CD1c-positive myeloid dendritic cell (primary cell): ENCODE data around the gene SURF4.

Experiments
- DNase-seq: peaks from one replicate; pipeline ENCODE4 v3.0.0-alpha.2; 2016; ENCODE audit errors: extremely low spot score

SURF4 gene

DNA sequence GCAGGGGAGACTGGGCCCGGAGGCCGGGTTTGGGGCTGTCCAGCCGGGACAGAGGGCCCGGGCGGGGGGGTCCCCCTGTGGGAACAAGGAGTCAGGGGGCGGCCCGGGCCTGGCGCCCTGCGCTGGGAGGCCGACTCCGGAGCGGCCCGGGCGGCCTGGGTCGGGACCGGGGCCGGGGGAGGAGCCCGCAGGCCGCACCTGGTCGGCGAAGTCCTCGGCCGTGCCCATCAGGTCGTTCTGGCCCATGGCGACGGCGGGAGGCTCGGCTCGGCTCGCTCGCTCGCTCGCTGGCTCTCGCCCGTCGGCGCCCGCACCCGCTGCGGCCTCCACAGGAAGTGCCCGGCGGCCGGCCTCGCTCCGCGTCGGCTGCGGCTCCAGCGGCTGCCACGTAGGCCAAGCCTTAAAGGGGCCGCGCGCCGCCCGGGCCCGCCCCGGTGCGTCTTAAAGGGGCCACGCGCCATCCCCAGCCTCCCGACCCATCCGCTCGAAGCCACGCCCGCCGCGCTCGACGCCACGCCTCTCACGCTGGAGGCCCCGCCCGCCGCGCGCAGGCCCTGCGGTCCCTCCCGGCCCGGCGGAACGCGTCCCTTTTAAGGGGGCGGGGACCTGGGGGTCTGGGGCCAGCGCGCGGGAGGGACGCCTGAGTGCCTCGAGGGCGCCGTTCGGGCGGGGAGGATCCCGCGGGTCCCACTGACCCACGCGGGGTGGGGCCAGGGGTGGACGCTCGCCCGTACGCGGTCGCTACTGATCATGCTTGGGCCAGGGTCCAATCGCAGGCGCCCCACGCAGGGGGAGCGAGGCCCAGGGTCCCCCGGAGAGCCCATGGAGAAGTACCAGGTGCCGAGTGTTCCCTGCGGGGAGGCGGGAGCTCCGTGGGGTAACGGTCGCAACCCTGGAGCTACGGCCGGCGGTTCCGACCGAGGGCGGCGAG is at the start of gene SURF4, which contains the start of gene STKLD1:
SURF4 (minus strand) TSS at position 337 of the 931 bp plus-strand sequence; CDS start at position 246, 91 bp downstream.
STKLD1 (plus strand) TSS at position 643 of the 931 bp plus-strand sequence; CDS start at position 751, 108 bp downstream.
- peak; percentile 98 for DNase-seq

DNA sequence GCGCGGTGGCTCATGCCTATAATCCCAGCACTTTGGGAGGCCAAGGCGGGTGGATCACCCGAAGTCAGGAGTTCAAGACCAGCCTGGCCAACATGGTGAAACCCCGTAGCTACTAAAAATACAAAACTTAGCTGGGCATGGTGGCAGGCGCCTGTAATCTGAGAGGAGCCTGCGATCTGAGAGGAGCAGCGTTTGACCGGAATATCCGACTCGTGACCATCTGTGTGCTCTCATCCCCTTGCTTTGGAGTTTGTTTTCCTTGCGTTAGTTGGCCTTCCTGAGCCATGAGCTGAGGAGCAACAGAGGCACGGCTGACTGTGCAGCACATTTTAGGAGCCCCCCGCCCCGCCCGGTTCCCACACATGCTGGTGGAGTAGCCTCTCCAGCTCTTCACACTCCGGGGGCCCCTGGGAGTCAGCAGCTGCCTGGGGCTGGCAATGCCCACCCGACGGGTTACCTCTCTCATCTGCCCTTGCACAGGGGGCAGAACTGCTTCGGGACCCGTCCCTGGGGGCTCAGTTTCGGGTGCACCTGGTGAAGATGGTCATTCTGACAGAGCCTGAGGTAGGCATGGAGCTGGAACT is 49.3 kb upstream of the SURF4 start:
- no peak for DNase-seq

DNA sequence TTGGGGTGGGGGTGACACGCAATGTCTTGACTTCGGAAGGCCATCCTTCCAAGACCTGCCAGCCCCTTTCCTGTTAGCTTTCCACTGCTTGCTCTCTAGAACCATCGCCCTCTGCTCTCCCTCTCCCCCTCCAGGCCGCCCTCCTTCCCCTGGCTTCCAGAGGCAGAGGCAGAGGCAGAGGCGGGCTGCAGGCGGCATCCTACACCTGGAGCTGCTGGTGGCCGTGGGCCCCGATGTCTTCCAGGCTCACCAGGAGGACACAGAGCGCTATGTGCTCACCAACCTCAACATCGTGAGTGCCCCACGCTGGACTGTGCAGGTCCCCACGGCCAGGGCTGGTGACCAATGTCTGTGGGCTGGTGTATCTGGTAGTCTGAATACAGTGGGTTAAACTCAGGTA is 48.3 kb upstream of the SURF4 start:
- DNase-seq, result no peak

DNA sequence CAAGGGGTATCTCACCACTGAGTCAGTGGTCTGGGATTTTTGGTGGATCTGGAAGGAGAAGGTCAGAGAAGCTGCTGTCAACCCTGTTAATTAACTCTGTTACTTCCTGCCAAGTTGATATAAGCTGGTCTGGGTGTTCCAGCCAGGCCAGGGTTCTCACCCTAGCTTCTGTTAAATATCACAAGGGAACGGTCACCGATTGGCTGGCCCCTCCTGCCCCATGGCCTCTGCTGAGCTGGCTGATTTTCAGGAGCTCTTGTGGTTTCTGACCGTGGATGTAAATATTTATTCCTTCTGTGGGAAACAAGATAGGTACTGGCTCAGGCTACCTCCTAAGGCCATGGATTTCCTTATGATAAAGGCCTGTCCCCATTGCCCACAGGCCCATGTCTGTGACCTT is 47.4 kb upstream of the SURF4 start:
- no peak for DNase-seq

DNA sequence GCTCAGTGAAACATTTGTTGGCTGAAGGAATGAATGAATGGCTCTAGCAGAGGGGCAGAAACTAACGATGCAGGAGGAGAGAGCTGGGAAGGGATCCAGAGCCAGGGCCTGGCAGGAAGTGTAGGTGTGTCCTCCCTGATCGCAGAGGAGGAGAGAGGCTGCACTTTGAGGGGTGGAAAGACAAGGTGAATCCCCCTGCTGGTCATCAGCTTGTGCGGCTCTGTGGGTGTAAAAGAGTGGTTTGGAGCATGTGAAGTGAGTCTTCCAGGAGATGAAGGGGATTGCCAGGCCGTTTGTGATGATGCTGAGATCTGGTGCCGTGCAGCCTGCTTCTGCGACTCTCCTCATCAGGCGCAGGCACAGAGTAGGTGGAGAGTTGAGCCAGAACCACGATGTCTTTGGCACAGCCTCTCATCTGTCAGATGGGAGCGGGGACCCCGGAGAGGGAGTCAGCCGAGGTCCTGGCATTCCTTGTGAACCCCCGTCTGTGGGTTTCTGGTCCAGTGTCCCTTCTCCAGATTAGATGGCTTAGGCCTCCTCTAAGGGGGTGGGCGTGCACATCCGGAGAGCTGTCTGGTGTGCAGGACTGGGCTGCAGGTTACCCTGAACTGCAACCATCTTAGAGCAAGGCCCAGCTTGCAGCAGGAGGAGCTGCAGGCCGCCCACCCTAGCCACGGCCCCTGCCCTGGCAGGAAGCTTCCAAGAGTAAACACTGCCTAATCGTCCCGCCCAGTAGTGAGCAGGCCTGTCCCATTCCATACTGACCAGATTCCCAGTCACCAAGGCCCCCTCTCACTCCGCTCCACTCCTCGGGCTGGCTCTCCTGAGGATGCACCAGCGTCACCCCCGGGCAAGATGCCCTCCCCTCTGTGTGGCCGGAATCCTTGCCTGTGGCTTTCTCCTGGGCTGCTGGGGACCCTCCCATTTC is 46.0 kb upstream of the SURF4 start, which contains the start of gene ADAMTS13:
ADAMTS13 (plus strand) TSS at position 753 of the 928 bp plus-strand sequence; CDS start at position 830, 77 bp downstream.
- DNase-seq, result no peak

DNA sequence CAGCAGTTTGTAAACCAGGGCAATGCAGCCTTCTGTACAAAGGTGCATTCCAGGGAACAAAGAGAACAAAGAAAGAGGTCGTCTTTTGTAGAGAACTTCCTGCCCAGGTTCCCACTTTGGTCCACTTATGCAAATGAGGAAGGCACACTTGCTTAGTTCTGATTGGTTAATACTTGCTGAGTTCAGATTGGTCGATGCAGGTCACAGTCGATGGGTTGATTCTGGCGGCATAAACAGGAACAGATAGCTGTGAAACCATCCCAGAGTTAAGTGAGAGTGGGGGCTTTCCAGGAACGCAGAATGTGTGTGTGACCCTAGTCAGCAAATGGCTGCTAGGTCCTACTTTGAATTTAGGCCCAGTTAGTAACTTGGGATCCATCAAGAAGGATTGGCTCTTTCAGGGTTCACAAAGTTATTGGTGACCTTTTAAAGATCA is 44.5 kb upstream of the SURF4 start:
- peak; percentile 57 for DNase-seq

DNA sequence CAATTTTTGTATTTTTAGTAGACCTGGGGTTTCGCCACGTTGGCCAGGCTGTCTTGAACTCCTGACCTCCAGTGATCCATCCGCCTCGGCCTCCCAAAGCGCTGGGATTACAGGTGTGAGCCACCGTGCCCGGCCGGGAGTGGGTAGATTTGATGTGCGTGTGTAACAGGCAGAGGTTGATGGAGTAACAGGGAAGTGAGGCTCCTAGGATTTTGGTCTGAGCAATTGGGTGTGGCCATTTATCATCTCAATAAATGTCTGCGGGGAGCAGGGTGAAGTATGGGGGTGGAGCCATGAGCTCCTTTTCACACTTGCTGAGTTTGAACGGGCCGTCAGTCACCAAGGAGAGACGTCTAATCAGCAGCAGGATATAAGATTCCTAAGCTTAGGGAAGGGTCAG is 43.1 kb upstream of the SURF4 start:
- no peak for DNase-seq

DNA sequence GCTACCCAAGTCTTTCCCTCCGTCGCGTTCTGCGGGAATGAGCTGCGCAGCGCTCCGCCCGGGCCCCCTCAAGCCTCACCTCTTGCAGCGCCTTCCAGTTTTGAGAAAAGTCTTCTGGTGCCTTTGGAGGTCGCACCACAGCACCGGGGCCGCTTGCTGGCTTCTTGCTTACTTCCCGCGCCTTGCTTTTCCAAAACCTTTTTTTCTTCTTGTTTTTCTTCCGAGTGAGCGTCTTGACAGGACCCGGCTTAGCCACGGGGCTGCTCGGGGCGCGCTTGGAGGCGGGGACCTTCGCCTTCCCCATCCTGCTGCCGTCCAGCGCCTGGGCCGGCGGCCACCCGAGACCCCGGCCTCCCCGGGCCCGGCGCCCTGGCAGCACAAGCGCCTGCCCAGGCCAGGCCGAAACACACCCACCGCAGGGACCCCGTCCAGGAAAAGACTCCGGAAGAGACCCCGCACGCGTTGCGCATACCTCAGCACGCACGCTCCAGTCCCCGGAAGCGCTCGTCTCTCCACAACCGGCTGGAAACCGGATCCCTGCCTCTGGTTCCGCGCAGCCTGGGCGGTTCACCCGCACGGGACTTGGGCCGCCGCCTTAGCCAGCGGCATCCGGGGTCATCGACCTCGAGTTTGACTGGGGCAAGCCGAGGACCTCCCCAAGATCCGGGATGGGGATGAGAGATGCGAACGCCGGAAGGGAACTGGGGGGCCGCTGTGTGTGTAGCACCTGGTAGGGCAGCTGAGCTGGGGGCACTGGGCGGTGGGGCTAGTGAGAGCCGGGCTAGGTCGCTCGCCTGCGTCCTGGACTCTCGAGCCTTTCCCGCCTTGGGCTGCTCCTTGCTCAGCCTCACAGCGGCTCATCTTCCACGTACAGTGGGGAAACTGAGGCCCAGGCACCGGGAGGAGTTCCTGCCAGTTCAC is 41.9 kb upstream of the SURF4 start, which contains the start of gene REXO4:
REXO4 (minus strand) TSS at position 470 of the 921 bp plus-strand sequence; CDS start at position 304, 166 bp downstream.
- peak; percentile 88 for DNase-seq

DNA sequence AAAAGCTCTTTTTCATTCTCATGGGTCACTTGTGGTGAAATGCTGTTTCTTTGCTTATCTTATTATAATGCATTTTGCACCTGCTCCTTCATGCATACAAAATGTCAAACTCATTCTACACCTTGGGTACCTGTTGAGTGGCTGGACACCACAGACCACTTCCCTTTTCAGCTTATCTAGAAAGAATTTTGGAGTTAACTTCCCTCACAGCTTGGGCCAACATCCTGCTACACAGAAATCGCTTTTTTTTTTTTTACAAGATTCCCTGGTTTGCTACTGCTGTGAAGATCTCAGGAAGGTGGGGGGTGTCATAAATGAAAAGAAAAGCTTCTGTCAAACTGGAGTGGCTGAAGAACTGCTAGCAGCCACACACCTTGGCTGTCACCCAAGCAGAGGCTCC is 39.3 kb upstream of the SURF4 start:
- no peak for DNase-seq

DNA sequence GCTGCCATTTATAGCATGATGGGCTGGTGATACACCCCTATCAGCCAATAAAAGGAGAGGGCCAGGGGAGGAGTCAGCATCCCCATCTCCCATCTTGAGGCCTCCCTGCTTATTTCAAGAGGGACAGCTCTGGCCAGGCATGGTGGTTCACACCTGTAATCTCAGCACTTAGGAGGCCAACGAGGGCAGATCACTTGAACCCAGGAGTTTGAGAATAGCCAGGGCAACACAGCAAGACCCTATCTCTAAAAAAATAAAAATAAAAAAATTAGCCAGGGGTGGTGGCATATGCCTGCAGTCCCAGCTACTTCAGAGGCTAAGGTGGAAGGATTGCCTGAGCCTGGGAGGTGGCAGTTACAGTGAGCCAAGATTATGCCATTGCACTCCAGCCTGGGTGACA is 32.2 kb upstream of the SURF4 start:
- no peak for DNase-seq

DNA sequence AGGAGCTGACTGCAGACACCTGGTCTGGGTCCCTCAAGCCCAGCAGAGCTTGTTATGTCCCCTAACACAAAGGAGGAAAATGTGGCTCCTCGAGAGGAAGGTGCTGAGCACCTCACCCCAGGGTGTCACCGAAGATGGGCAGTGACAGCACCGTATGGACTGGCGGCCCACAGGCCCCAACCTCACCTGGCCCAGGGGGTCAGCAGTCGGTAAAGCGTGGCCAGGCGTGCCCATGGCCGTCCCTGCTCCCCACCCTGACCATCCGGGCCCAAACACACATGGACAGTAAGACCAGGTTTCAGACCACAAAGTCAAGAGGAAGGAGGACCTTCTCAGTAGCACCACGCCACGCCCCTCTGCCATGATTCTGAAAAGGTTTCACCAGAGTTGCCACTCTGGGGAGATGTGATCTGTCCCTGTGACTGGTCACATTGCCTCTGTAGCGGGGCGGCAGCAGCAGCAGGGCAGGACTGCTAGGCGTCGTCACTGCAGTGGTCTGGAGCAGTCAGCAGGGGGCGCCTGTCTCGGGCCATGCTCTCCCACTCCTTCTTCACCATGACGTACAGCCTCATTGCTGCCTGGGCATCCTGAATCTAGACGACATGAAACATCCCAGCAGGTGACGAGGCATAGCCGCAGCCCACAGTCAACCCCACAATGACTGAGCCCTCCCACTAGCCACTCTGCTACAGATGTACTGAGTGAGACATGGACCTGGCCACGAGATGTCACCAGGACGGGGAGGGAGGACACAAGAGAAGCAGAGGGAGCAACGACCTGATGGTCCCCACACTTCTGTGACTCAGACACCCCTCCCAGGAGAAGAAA is 30.8 kb upstream of the SURF4 start:
- peak; percentile 80 for DNase-seq

DNA sequence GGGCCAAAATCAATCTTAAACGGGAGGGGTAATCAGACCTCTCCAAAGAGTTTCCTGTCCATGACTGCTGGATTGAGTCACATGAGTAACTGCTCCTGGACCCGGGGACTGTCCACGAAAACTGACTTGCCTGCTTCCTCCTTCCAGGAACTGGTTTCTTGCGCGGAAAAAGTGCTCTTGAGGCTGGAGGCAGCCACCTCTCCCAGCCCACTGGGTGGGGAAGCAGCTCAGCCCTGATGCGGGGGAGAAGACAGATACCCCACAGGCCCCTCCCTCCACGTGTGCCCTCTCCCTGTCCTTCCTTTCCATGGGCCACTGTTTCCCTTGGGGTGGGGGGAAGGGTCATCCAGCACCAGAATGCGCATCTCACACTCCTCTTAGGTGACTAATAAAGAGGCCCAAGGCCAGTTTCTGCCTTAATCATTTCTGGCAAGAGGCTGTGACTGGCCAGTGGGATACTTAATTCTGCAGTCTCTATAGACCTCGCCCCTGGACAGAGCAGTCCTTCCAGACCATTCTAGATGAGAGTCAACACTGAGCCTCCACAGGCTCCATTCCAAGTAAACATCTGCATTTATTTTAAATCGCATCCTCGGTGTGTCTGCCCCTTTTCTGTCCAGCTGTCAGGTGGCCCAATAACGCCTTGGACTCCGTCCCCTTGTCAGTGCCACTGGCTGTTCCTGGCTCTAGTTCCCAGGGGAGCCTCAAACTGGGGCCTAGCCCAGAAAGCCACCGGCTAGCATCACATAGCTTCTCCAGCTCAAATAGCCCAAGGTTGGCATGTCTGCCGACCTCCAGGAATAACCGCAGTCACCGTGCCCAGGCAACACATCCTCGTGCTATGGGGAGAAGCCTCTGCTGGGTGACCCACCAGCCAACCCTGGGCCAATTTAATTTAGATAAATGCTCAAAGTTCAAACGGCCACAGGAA is 29.9 kb upstream of the SURF4 start:
- DNase-seq, result no peak

DNA sequence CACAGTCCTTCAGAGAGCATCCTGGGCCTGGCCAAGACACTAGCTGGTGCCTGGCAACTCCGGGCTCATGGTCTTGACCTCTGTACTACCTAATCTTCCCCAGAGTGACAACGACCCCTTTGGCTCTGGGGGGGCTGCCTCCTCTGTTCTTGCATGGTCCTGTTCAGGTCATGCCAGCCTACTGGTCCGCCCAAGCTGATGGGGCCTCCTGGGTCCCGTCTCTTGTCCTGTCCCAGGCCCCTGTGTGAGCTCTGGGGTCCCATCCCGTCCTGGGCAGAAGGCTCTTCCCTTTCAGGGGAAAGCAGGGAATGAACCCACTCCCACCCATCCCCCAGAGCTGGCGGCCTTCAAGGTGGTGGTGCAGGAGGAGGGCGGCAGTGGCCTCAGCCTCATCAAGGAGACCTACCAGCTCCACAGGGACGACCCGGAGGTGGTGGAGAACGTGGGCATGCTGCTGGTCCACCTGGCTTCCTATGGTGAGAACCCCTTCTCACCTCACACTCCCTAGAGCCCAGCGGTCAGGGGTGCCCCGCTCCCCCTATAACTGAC is 28.7 kb upstream of the SURF4 start:
- DNase-seq, result no peak

DNA sequence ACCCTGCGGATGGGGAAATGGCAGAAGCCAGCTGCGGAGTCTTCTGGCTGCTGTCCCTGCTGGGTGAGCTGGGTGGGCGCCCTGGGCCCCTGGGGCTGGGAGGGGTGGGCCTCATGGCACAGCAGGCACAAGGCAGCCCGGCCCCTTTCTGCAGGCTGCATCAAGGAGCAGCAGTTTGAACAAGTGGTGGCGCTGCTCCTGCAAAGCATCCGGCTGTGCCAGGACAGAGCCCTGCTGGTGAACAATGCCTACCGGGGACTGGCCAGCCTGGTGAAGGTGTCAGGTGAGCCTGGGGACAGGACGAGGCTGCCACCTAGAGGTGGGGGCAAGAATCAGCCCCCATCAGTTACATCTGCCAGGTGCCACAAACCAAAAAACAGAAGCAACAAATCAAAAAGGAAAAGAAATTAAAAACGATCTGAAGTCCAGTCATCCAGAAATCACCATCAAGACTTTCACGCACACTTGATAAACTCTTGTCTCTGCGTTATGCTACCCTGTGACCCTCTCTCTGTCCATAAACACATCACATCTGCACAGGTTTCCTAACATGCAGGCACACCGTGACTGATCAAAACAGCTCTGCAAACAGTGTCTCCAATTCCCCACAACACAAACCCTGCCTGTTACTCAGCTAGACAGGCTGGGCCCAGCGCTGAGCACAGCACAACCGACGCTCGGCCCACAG is 28.1 kb upstream of the SURF4 start:
- peak; percentile 15 for DNase-seq

DNA sequence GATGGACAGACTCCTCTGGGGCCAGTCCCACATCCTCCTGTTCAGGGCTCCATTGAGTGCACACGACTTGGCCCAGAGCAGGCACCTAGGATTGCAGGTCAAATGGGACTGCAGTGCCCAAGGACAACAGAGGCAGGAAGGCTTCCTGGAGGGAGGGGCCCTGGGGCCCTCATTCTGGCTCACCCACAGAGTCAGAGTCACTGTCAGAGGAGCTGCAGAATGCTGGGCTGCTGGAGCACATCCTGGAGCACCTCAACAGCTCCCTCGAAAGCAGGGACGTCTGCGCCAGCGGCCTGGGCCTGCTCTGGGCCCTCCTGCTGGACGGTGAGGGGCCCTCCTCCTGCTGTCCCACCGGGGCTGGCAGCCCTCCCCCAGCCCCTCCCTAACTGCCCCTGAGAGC is 26.8 kb upstream of the SURF4 start:
- DNase-seq, result no peak

DNA sequence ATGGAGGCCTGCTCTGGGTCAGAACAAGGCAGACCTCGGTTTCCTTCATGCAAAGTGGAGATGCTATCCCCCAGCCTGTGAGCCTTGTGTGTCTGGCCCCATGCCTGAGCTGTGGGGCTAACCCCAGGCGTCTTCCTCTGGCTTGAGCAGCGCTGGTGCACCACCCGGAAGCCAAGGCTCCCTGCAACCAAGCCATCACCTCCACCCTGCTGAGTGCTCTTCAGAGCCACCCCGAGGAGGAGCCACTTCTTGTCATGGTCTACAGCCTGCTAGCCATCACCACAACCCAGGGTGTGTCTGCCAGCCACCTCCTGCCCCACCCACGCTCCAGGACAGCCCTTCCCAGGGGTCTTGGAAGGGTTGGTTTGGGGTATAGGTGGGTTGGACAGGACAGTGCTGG is 25.7 kb upstream of the SURF4 start:
- no peak for DNase-seq

DNA sequence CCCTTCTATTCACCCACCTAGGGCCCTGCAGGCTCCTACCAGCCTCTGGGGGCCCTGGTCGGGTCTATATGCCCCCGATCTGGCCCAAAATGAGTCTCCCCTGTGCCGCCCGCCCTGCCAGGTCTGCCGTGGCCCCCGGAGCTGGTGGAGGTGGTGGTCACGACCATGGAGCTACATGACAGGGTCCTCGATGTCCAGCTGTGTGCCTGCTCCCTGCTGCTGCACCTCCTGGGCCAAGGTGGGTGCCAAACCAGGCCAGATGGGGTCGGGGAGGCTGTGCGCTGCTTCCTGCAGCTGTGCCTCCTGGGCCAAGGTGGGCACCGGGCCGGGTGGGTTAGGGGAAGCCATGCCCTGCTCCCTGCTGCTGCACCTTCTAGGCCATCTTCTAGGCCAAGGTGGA is 24.4 kb upstream of the SURF4 start:
- no peak for DNase-seq

DNA sequence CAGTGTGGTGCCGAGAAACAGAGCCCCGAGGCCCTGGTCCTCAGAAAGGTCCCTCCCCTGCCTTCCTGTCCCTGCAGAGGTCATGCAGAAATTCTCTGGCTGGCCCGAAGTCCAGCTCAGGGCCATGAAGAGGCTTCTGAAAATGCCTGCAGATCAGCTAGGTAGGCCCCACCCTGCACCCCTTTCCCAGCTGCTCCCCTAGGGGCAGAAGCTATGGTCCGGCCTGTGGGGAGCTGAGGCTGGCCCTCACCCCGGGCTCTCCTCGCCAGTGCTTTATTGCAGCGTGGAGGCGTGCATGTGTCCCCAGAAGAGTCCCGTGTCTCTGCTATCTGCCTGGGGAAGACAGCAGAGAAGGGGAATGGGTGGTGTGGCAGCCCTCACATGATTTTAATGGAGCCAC is 22.0 kb upstream of the SURF4 start:
- no peak for DNase-seq
